HepG2 (cell line): ENCODE data around the gene POLR1E. TPM values are rescaled to one million over a fixed set of nuclear protein-coding genes. Genes with fewer than 3 reads are reported as not detected.
"Not testable (repeated sequence)": the region's sequence is repeated elsewhere in the genome, so short reads cannot be mapped to it uniquely, and the experiment has no call there.

Experiments
- ATAC-seq: fragments of 200-7000 bp; cut with Tn5 transposase; 3 replicates; pipeline ENCODE4 v1.9.1; 2020; ENCODE audit warnings: mild to moderate bottlenecking, moderate library complexity
- BruUV-seq: library from RNA; stranded (reverse); fragments of 400-500 nt; replicated peaks from 2 replicates; lab custom pipeline; 2021; lab: Mats Ljungman, UMichigan
- CTCF ChIA-PET: fragments of 300-600 bp; formaldehyde crosslinking; extraction: SDS; loops from one replicate; lab custom pipeline; 2021; ENCODE audit warnings: low total read pairs, inconsistent platforms, low intra/inter-chr PET ratio; lab: Yijun Ruan, JAX
- POLR2A ChIA-PET: fragments of 350-600 bp; sonication (Branson Sonifier 250); formaldehyde crosslinking; loops from one replicate; lab custom pipeline; 2020; ENCODE audit warnings: antibody characterized with exemption, inconsistent platforms; lab: Yijun Ruan, JAX
- DNase-seq: peaks from one replicate; pipeline ENCODE4 v3.0.0-alpha.2; 2015; ENCODE audit warnings: low spot score
- FAIRE-seq: peaks from 3 replicates; lab custom pipeline; 2011; peaks lifted over from hg19 to GRCh38; lab: Jason Lieb, UNC
- H2AFZ ChIP-seq: one replicate; pipeline ENCODE4 v1.6.1; 2011; ENCODE audit warnings: low read length, inconsistent platforms
- H3K27ac ChIP-seq: fragments of 300-600 bp; 3 replicates; pipeline ENCODE4 v1.8.0; 2011; ENCODE audit warnings: mixed run types, mild to moderate bottlenecking, mixed read lengths, low read length, inconsistent platforms; ENCODE audit not compliant: insufficient read depth; ENCODE audit errors: extremely low read length
- H3K27me3 ChIP-seq, 2 experiments: fragments of 200-600 bp in 1 of 2; 2 replicates in 1 of 2; 3 replicates in 1 of 2; pipeline versions ENCODE4 v1.6.0 to v1.8.0; 2011; ENCODE audit warnings: low read length in 2 of 2, mild to moderate bottlenecking in 2 of 2, moderate library complexity in 2 of 2, inconsistent platforms in 1 of 2; ENCODE audit not compliant: insufficient read depth in 2 of 2, control insufficient read depth in 1 of 2
- H3K36me3 ChIP-seq, 2 experiments: fragments of 200-600 bp in 1 of 2; replicated peaks in 1 of 2; 2 replicates in 1 of 2; 3 replicates in 1 of 2; pipeline versions ENCODE4 v1.5.1 to v1.8.0; 2011; ENCODE audit warnings: low read length in 2 of 2, inconsistent platforms in 1 of 2; ENCODE audit not compliant: insufficient read depth in 2 of 2, control insufficient read depth in 1 of 2
- H3K4me1 ChIP-seq: 2 replicates; pipeline ENCODE4 v1.5.1; 2012; ENCODE audit warnings: low read length, inconsistent platforms; ENCODE audit not compliant: insufficient read depth
- H3K4me2 ChIP-seq: 2 replicates; pipeline ENCODE4 v1.6.0; 2011; ENCODE audit warnings: low read depth, low read length, inconsistent platforms
- H3K4me3 ChIP-seq, 3 experiments: fragments of 200-600 bp in 1 of 3; sonication (generic), shearing (Covaris generic) in 1 of 3; replicated peaks in 1 of 3; 2 replicates each; pipeline ENCODE4 v1.5.1; 2011 to 2016; ENCODE audit warnings: low read length in 3 of 3, inconsistent platforms in 2 of 3, low read depth in 2 of 3, mild to moderate bottlenecking in 2 of 3, control low read depth in 1 of 3, mixed read lengths in 1 of 3; ENCODE audit not compliant: insufficient read depth in 1 of 3
- H3K79me2 ChIP-seq: one replicate; pipeline ENCODE4 v1.6.1; 2011; ENCODE audit warnings: low read length, inconsistent platforms; ENCODE audit not compliant: insufficient read depth
- H3K9ac ChIP-seq: 2 replicates; pipeline ENCODE4 v1.6.0; 2011; ENCODE audit warnings: mild to moderate bottlenecking, low read depth, low read length, inconsistent platforms; ENCODE audit not compliant: insufficient read depth
- H3K9me3 ChIP-seq: 2 replicates; pipeline ENCODE4 v1.5.1; 2012; ENCODE audit warnings: mild to moderate bottlenecking, low read length
- H4K20me1 ChIP-seq: 2 replicates; pipeline ENCODE4 v1.6.0; 2011; ENCODE audit warnings: inconsistent platforms, mild to moderate bottlenecking, low read length, moderate library complexity; ENCODE audit not compliant: insufficient read depth
- HNF4A ChIP-seq: sonication (generic); formaldehyde crosslinking; IDR thresholded peaks from 2 replicates; pipeline ENCODE4 v1.4.0; 2020; ENCODE audit warnings: missing genetic modification reagents
- KAT2B ChIP-seq: fragments of 150-350 bp; IDR thresholded peaks from 2 replicates; pipeline ENCODE4 v1.6.1; 2014; ENCODE audit warnings: low read depth, low read length, borderline replicate concordance
- MAFF ChIP-seq: IDR thresholded peaks from 2 replicates; pipeline ENCODE4 v1.6.1; 2011; ENCODE audit warnings: low read depth, low read length, improper control_type of control experiment
- MAFK ChIP-seq, 2 experiments: IDR thresholded peaks in 1 of 2; conservative IDR thresholded peaks in 1 of 2; 2 replicates each; pipeline ENCODE4 v1.6.1; 2011; ENCODE audit warnings: improper control_type of control experiment in 2 of 2, low read length in 2 of 2
- WGBS: methylation state at CpG from one replicate; pipeline ENCODE4 v1.1.6; 2017; ENCODE audit warnings: low lambda C conversion rate; 5-methylcytosine and 5-hydroxymethylcytosine counted together
- in situ Hi-C: cut with HindIII; loops from 2 replicates; pipeline ENCODE4 v1.10.0; 2017; ENCODE audit warnings: low pct_unique_long_range_greater_than_20kb; ENCODE audit not compliant: extremely low pct_ligation_motif_present
- intact Hi-C: fragments of 100-400 bp; cut with micrococcal nuclease; formaldehyde crosslinking; loops from one replicate; pipeline ENCODE4 v1.10.0; 2022; ENCODE audit not compliant: unreplicated experiment
- polyA plus RNA-seq, 8 experiments: library from polyadenylated mRNA; depleted of rRNA in 3 of 8; stranded (reverse) in 7 of 8; unstranded in 1 of 8; fragments of >200 nt; fragmentation: Illumina TruSeq in 4 of 8; extraction: Trizol in 4 of 8; gene quantifications; 2 replicates each; pipeline versions ENCODE4 v1.2.1 to v1.2.3, GENCODE V29; 2011 to 2016; ENCODE audit warnings: low read depth in 4 of 8, missing spikeins in 1 of 8, mixed read lengths in 1 of 8; ENCODE audit not compliant: insufficient read depth in 1 of 8
- total RNA-seq, 5 experiments: library from RNA; depleted of rRNA; stranded (reverse); fragments of >200 nt; fragmentation: Illumina TruSeq; extraction: Trizol; gene quantifications; 2 replicates each; pipeline ENCODE4 v1.2.3, GENCODE V29; 2016; ENCODE audit warnings: low read depth in 1 of 5

The POLR1E gene
- total and polyA plus RNA-seq, 2 of the 13 experiments (the other 11 are each of a cell fraction or from before 2014, with no cell fraction given): 23.0 to 37.8 TPM

- WGBS: 3% methylated on average over 4 of the region's 4 CpGs
- H3K36me3 ChIP-seq, H3K9me3 ChIP-seq, POLR2A ChIA-PET, H3K4me3 ChIP-seq, H4K20me1 ChIP-seq, FAIRE-seq, intact Hi-C loops, H3K4me2 ChIP-seq, BruUV-seq, CTCF ChIA-PET, ATAC-seq, H3K27ac ChIP-seq, H3K79me2 ChIP-seq, H3K9ac ChIP-seq, H2AFZ ChIP-seq, H3K27me3 ChIP-seq, DNase-seq: not testable (repeated sequence)
- peaks cover 29% of the 10 kb centered on the region for H3K4me1 ChIP-seq
- in situ Hi-C loops: loop anchor here (25.0 kb wide), 3 partner anchors 260 to 885 kb away; partner anchors contain the start of gene SLC25A51
- TF ChIP-seq HNF4A (CRISPR knock-in tag) (peak; percentile 23; the same call in 1 of the 2 replicates), KAT2B (peak; percentile 67; the same call in 1 of the 2 replicates)
Measured at GRCh38 chr9:37477443-37477842, 8.3 kb upstream of the POLR1E start.

- BruUV-seq, H3K4me2 ChIP-seq, H3K4me3 ChIP-seq, CTCF ChIA-PET, FAIRE-seq, H3K9ac ChIP-seq, H3K36me3 ChIP-seq, H3K79me2 ChIP-seq, intact Hi-C loops, H3K27ac ChIP-seq, POLR2A ChIA-PET, H3K9me3 ChIP-seq, H4K20me1 ChIP-seq, H2AFZ ChIP-seq, DNase-seq, H3K27me3 ChIP-seq, ATAC-seq: not testable (repeated sequence)
- in situ Hi-C loops: loop anchor here (25.0 kb wide), 3 partner anchors 259 to 884 kb away; partner anchors contain the start of gene SLC25A51
- TF ChIP-seq MAFK (conservative IDR thresholded peaks at IDR 0.05 in 1 of 2, IDR thresholded peaks at IDR 0.05 in 1 of 2; ENCODE audit: low read length in 2 of 2) (peak; percentile 93 to 96), MAFF (peak; percentile 94)
- H3K4me1 ChIP-seq: peaks cover 22% of the 10 kb centered on the region
- 45% methylated on average over 5 of the region's 5 CpGs for WGBS
Measured at GRCh38 chr9:37477987-37478619, 7.6 kb upstream of the POLR1E start.
